Kidney (tissue), 14 donors: Measurements from ENCODE around the gene SPPL2A. TPM values are rescaled to one million over a fixed set of nuclear protein-coding genes. Genes with fewer than 3 reads are reported as not detected.
"Not testable (repeated sequence)": the region's sequence is repeated elsewhere in the genome, so short reads cannot be mapped to it uniquely, and the experiment has no call there.

ENCODE experiments used
- DNase-seq, 5 donors: peaks; one replicate each; pipeline ENCODE4 v3.0.0-alpha.2; 2013 to 2020
- FAIRE-seq: peaks from 2 replicates; lab custom pipeline; 2012; peaks lifted over from hg19 to GRCh38; lab: Jason Lieb, UNC
- H3K27ac ChIP-seq, 2 donors: one replicate each; pipeline ENCODE4 v1.7.0; 2013; ENCODE audit warnings: low read depth in 2 of 2, low read length in 2 of 2, inconsistent platforms in 1 of 2
- H3K27me3 ChIP-seq: one replicate; pipeline ENCODE4 v1.7.1; 2013; ENCODE audit warnings: low read length, inconsistent platforms; ENCODE audit not compliant: control insufficient read depth, insufficient read depth
- H3K36me3 ChIP-seq, 3 donors: one replicate each; pipeline versions ENCODE4 v1.7.0 to v1.7.1; 2013; ENCODE audit warnings: low read length in 3 of 3, control low read depth in 1 of 3, inconsistent platforms in 1 of 3; ENCODE audit not compliant: insufficient read depth in 3 of 3, control insufficient read depth in 2 of 3
- H3K4me1 ChIP-seq, 3 donors: one replicate each; pipeline versions ENCODE4 v1.7.0 to v1.7.1; 2013; ENCODE audit warnings: low read length in 3 of 3, inconsistent platforms in 1 of 3, low read depth in 1 of 3; ENCODE audit not compliant: control insufficient read depth in 2 of 3, insufficient read depth in 2 of 3
- H3K4me3 ChIP-seq, 3 donors: one replicate each; pipeline versions ENCODE4 v1.7.0 to v1.8.1; 2013; ENCODE audit warnings: low read length in 3 of 3, control low read depth in 1 of 3, inconsistent platforms in 1 of 3
- H3K9ac ChIP-seq, 3 donors: one replicate each; pipeline versions ENCODE4 v1.7.0 to v1.7.1; 2013; ENCODE audit warnings: low read length in 3 of 3, control low read depth in 1 of 3, inconsistent platforms in 1 of 3
- H3K9me3 ChIP-seq, 3 donors: one replicate each; pipeline versions ENCODE4 v1.7.0 to v1.7.1; 2013; ENCODE audit warnings: low read length in 3 of 3, control low read depth in 1 of 3, inconsistent platforms in 1 of 3; ENCODE audit not compliant: control insufficient read depth in 2 of 3, insufficient read depth in 1 of 3
- intact Hi-C: fragments of 100-400 bp; cut with DNase I; formaldehyde crosslinking; loops from one replicate; pipeline ENCODE4 v1.11.1; 2022
- polyA plus RNA-seq: library from polyadenylated mRNA; stranded (reverse); fragments of 350-450 nt; fragmentation: Illumina TruSeq; extraction: RNeasy Lipid Tissue Mini Kit (QIAGEN cat#74804); gene quantifications from one replicate; pipeline ENCODE4 v1.2.3, GENCODE V29; 2014; ENCODE audit warnings: low read depth, low replicate concordance; ENCODE audit not compliant: insufficient read depth
- total RNA-seq: library from RNA; stranded (reverse); fragmentation: NEBNext Ultra II Directional; extraction: Animal tissue kit (Norgen Biotek cat#: 25700); gene quantifications from one replicate; pipeline ENCODE4 v1.2.1, GENCODE V29; 2021
- TF ChIP-seq, protein P1 (sequence below): IDR thresholded peaks from 3 replicates; pipeline ENCODE4 v1.5.1; 2012; ENCODE audit warnings: mild to moderate bottlenecking, moderate library complexity, borderline replicate concordance; ENCODE audit not compliant: insufficient read depth; ENCODE audit errors: extremely low read depth
- donor health status: control.
- donor health status: control.
- donor health status: control.
- donor health status: control.
- donor health status: control.
- donor health status: DM: yes; HTN: yes; CAD: no.
- donor health status: Normal renal cell carcinoma (clear cell type).

The SPPL2A gene
- total and polyA plus RNA-seq, 2 donors from 2014 or later: 53.3 to 134 TPM

DNA sequence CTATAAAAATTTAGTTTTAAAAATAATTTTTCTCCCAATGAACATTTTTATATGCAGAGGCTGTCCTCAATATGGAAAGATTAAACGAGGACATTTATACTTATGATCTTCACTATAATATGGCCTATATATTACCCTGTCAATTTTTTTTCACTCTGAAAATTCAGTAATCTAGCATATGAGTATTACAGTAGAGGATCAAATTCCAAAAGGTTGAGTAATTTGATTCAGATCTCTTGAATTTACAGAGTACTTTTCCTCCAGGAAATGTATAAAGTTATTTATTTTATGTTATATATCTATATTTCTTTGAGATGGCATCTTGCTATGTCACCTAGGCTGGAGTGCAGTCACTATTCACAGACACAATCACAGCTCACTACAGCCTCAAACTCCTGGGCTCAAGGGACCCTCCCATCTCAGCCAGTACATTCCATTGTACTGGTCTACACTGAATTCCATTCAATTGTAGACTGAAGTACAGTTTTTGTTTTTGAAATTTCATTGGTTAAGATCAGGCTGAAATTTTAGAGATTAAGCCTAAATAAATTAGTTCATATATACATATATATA, 62.7 kb downstream of the SPPL2A start:
- Histone ChIP-seq H3K36me3 (no peaks in the 10 kb centered on the region), H3K9me3 (no peaks in the 10 kb centered on the region), H3K4me3 (no peak overlapping the region), H3K27ac (no peak overlapping the region), H3K9ac (no peak overlapping the region), H3K4me1 (no peaks in the 10 kb centered on the region), H3K27me3 (no peaks in the 10 kb centered on the region)
- no peak for FAIRE-seq
- TF ChIP-seq, protein P1, sequence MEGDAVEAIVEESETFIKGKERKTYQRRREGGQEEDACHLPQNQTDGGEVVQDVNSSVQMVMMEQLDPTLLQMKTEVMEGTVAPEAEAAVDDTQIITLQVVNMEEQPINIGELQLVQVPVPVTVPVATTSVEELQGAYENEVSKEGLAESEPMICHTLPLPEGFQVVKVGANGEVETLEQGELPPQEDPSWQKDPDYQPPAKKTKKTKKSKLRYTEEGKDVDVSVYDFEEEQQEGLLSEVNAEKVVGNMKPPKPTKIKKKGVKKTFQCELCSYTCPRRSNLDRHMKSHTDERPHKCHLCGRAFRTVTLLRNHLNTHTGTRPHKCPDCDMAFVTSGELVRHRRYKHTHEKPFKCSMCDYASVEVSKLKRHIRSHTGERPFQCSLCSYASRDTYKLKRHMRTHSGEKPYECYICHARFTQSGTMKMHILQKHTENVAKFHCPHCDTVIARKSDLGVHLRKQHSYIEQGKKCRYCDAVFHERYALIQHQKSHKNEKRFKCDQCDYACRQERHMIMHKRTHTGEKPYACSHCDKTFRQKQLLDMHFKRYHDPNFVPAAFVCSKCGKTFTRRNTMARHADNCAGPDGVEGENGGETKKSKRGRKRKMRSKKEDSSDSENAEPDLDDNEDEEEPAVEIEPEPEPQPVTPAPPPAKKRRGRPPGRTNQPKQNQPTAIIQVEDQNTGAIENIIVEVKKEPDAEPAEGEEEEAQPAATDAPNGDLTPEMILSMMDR: no peak
- intact Hi-C loops: no loop called here
- DNase-seq: no peak

DNA sequence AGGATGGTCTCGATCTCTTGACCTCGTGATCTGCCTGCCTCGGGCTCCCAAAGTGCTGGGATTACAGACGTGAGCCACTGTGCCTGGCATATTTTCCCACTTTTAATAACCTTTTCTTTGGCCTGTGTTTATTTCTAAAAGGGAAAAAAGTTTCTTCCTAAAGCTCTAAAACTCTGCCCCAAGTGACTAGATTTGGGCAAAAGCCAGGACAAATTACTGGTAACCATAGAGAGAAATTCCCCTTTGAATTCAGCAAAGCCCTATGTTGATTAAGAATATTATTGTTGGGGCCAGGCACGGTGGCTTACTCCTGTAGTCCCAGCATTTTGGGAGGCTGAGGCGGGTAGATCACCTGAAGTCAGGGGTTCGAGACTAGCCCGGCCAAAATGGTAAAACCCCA, 67.4 kb downstream of the SPPL2A start:
- intact Hi-C loops: no loop called here
- Histone ChIP-seq H3K4me1 (no peaks in the 10 kb centered on the region), H3K9me3 (no peaks in the 10 kb centered on the region), H3K27me3 (no peaks in the 10 kb centered on the region), H3K4me3 (no peak overlapping the region), H3K9ac (no peak overlapping the region), H3K36me3 (no peaks in the 10 kb centered on the region), H3K27ac (no peak overlapping the region)
- FAIRE-seq: no peak
- no peak for DNase-seq
- TF ChIP-seq, protein P1: no peak

DNA sequence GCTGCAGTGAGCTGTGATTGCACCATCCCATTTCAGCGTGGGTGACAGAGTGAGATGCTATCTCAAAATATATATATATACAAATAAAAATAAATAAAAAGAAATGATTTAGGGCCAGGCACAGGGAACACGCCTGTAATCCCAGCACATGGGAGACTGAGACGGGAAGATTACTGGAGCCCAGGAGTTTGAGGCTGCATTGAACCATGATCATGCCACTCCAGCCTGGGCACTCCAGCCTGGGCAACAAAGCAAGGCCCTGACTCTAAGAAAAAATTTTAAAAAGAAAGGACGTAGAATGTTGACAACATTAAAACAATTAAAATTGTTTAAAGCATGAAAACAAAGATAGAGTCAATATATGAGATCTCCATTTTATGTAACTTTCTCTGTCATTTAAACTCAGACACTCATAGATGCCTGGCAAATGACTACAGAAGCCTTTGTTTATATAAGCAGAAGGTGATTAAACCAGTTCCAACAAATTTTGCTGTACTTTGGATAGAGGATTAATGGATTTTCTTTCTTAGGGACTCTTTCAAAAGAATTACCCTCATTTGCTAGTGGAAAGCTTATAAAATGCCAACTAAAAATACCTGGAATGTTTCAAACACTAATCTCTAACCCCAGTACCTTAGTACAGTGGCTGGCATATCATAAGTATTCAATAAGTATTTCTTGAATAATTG, 68.3 kb downstream of the SPPL2A start:
- Histone ChIP-seq H3K4me3 (no peak overlapping the region), H3K4me1 (no peaks in the 10 kb centered on the region), H3K27me3 (no peaks in the 10 kb centered on the region), H3K27ac (no peak overlapping the region), H3K9ac (no peak overlapping the region), H3K36me3 (no peaks in the 10 kb centered on the region), H3K9me3 (no peaks in the 10 kb centered on the region)
- FAIRE-seq (no peak), DNase-seq (no peak)
- TF ChIP-seq, protein P1: no peak
- intact Hi-C loops: no loop called here

DNA sequence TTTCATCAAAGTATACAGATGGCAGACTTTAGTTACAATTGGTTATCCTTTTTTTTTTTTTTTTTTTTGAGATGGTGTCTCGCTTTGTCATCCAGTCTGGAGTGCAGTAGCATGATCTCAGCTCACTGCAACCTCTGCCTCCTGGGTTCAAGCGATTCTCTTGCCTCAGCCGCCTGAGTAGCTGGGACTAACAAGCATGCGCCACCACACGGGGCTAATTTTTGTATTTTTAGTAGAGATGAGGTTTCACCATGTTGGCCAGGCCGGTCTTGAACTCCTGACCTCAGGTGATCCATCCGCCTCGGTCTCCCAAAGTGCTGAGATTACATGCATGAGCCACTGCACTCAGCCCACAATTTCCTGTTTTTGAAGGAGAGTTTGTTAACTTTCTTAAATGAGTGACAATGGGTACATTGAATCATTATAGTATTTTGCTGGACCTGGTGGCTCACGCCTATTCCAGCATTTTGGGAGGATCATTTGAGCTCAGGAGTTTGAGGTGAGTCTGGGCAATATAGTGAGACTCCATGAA, 70.8 kb downstream of the SPPL2A start:
- H3K9ac ChIP-seq, H3K9me3 ChIP-seq, H3K36me3 ChIP-seq, H3K27ac ChIP-seq, DNase-seq, intact Hi-C loops, FAIRE-seq, H3K4me3 ChIP-seq, H3K4me1 ChIP-seq, H3K27me3 ChIP-seq: not testable (repeated sequence)
